H9 (cell line): ENCODE results near the gene MAPK8IP3. TPM values are rescaled to one million over a fixed set of nuclear protein-coding genes. Genes with fewer than 3 reads are reported as not detected.

Experiments
- DNase-seq: peaks from one replicate; pipeline ENCODE4 v3.0.0-alpha.2; 2017
- H2AFZ ChIP-seq: one replicate; pipeline ENCODE4 v1.6.1; 2013; ENCODE audit warnings: mild to moderate bottlenecking, low read length, control low read depth, moderate library complexity
- H2AK5ac ChIP-seq: 2 replicates; pipeline ENCODE4 v1.6.1; 2013; ENCODE audit warnings: low read length, control low read depth, mixed read lengths; ENCODE audit not compliant: insufficient read length
- H2BK120ac ChIP-seq: one replicate; pipeline ENCODE4 v1.6.1; 2013; ENCODE audit warnings: low read depth, mild to moderate bottlenecking, low read length, control low read depth, inconsistent platforms; ENCODE audit not compliant: poor library complexity, severe bottlenecking
- H2BK12ac ChIP-seq: 2 replicates; pipeline ENCODE4 v1.6.1; 2013; ENCODE audit warnings: low read length, control low read depth, mixed read lengths, low read depth; ENCODE audit not compliant: insufficient read length
- H2BK15ac ChIP-seq: 2 replicates; pipeline ENCODE4 v1.6.1; 2013; ENCODE audit warnings: low read depth, low read length, control low read depth
- H2BK20ac ChIP-seq: one replicate; pipeline ENCODE4 v1.6.1; 2013; ENCODE audit warnings: low read depth, mild to moderate bottlenecking, low read length, control low read depth, inconsistent platforms; ENCODE audit not compliant: poor library complexity, severe bottlenecking
- H2BK5ac ChIP-seq: 2 replicates; pipeline ENCODE4 v1.6.1; 2013; ENCODE audit warnings: low read length, control low read depth, mixed read lengths; ENCODE audit not compliant: insufficient read length
- H3K14ac ChIP-seq: 2 replicates; pipeline ENCODE4 v1.6.1; 2013; ENCODE audit warnings: low read length, control low read depth; ENCODE audit not compliant: insufficient read depth
- H3K18ac ChIP-seq: 2 replicates; pipeline ENCODE4 v1.6.1; 2013; ENCODE audit warnings: low read depth, mild to moderate bottlenecking, mixed read lengths, low read length, control low read depth; ENCODE audit not compliant: insufficient read length
- H3K23ac ChIP-seq: 2 replicates; pipeline ENCODE4 v1.6.1; 2013; ENCODE audit warnings: low read length, control low read depth, mixed read lengths, low read depth; ENCODE audit not compliant: insufficient read length
- H3K23me2 ChIP-seq: 2 replicates; pipeline ENCODE4 v1.6.1; 2013; ENCODE audit warnings: low read depth, mild to moderate bottlenecking, mixed read lengths, low read length, control low read depth; ENCODE audit not compliant: insufficient read length, poor library complexity, severe bottlenecking
- H3K27ac ChIP-seq: 2 replicates; pipeline ENCODE4 v1.5.1; 2013; ENCODE audit warnings: low read length, control low read depth, mixed read lengths, low read depth; ENCODE audit not compliant: insufficient read length
- H3K27me3 ChIP-seq: 2 replicates; pipeline ENCODE4 v1.6.1; 2013; ENCODE audit warnings: low read length, control low read depth, inconsistent platforms; ENCODE audit not compliant: insufficient read depth
- H3K4ac ChIP-seq: 2 replicates; pipeline ENCODE4 v1.6.1; 2013; ENCODE audit warnings: low read depth, mild to moderate bottlenecking, control low read depth, inconsistent platforms, low read length, moderate library complexity
- H3K4me1 ChIP-seq: 2 replicates; pipeline ENCODE4 v1.6.1; 2013; ENCODE audit warnings: low read length, control low read depth, inconsistent platforms; ENCODE audit not compliant: insufficient read depth
- H3K4me2 ChIP-seq: 2 replicates; pipeline ENCODE4 v1.6.1; 2013; ENCODE audit warnings: low read length, control low read depth, mixed read lengths; ENCODE audit not compliant: insufficient read length, insufficient read depth
- H3K56ac ChIP-seq: 2 replicates; pipeline ENCODE4 v1.6.1; 2013; ENCODE audit warnings: low read depth, mild to moderate bottlenecking, mixed read lengths, low read length, control low read depth; ENCODE audit not compliant: insufficient read length
- H3K79me1 ChIP-seq: 2 replicates; pipeline ENCODE4 v1.6.1; 2013; ENCODE audit warnings: low read depth, mild to moderate bottlenecking, moderate library complexity, low read length, control low read depth, inconsistent platforms; ENCODE audit not compliant: insufficient read depth, poor library complexity, severe bottlenecking
- H3K79me2 ChIP-seq: 2 replicates; pipeline ENCODE4 v1.6.1; 2013; ENCODE audit warnings: low read length, control low read depth, inconsistent platforms; ENCODE audit not compliant: insufficient read depth
- H3K9ac ChIP-seq: 2 replicates; pipeline ENCODE4 v1.6.1; 2013; ENCODE audit warnings: low read length, control low read depth, mixed read lengths; ENCODE audit not compliant: insufficient read length; ENCODE audit errors: extremely low read depth
- H3K9me3 ChIP-seq: one replicate; pipeline ENCODE4 v1.6.1; 2013; ENCODE audit warnings: low read depth, low read length, inconsistent platforms; ENCODE audit not compliant: control insufficient read depth
- H3T11ph ChIP-seq: one replicate; pipeline ENCODE4 v1.6.1; 2013; ENCODE audit warnings: mild to moderate bottlenecking, low read length, control low read depth, inconsistent platforms
- H4K20me1 ChIP-seq: one replicate; pipeline ENCODE4 v1.6.1; 2013; ENCODE audit not compliant: control insufficient read depth, insufficient read length, insufficient read depth
- H4K5ac ChIP-seq: 2 replicates; pipeline ENCODE4 v1.6.1; 2013; ENCODE audit warnings: low read depth, mild to moderate bottlenecking, mixed read lengths, low read length, control low read depth; ENCODE audit not compliant: insufficient read length
- H4K8ac ChIP-seq: replicated peaks from 2 replicates; pipeline ENCODE4 v1.6.1; 2013; ENCODE audit warnings: low read length, control low read depth, mixed read lengths, low read depth; ENCODE audit not compliant: insufficient read length
- H4K91ac ChIP-seq: 2 replicates; pipeline ENCODE4 v1.6.1; 2013; ENCODE audit warnings: low read depth, mild to moderate bottlenecking, moderate library complexity, mixed read lengths, low read length, control low read depth; ENCODE audit not compliant: insufficient read length
- H3K27ac Mint-ChIP-seq, 3 experiments: 2 replicates in 2 of 3; 3 replicates in 1 of 3; pipeline ENCODE4 v1.8.0; 2020 to 2021; ENCODE audit warnings: mixed read lengths in 3 of 3, mild to moderate bottlenecking in 1 of 3, moderate library complexity in 1 of 3
- H3K27me3 Mint-ChIP-seq: 2 replicates; pipeline ENCODE4 v1.8.0; 2021; ENCODE audit warnings: low read depth, mild to moderate bottlenecking, moderate library complexity, mixed read lengths
- H3K36me3 Mint-ChIP-seq, 3 experiments: 2 replicates in 2 of 3; 3 replicates in 1 of 3; pipeline ENCODE4 v1.8.0; 2020 to 2021; ENCODE audit warnings: low read depth in 3 of 3, mixed read lengths in 3 of 3; ENCODE audit not compliant: insufficient read depth in 1 of 3
- H3K4me1 Mint-ChIP-seq, 2 experiments: 2 replicates each; pipeline ENCODE4 v1.8.0; 2020; ENCODE audit warnings: mixed read lengths in 2 of 2
- H3K4me3 Mint-ChIP-seq, 2 experiments: 2 replicates in 1 of 2; 3 replicates in 1 of 2; pipeline ENCODE4 v1.8.0; 2020 to 2021; ENCODE audit warnings: mild to moderate bottlenecking in 2 of 2, mixed read lengths in 2 of 2, moderate library complexity in 1 of 2
- H3K9me3 Mint-ChIP-seq, 2 experiments: 2 replicates in 1 of 2; 3 replicates in 1 of 2; pipeline ENCODE4 v1.8.0; 2020; ENCODE audit warnings: mild to moderate bottlenecking in 2 of 2, mixed read lengths in 2 of 2, moderate library complexity in 1 of 2
- WGBS: extraction: QIAGEN DNeasy Blood & Tissue Kit; methylation state at CpG from one replicate; pipeline ENCODE4 v1.1.7; 2013; ENCODE audit warnings: missing lambda C conversion rate, low lambda C conversion rate, mixed read lengths; ENCODE audit not compliant: insufficient read length; ENCODE audit errors: extremely low coverage; 5-methylcytosine and 5-hydroxymethylcytosine counted together
- total RNA-seq: library from RNA; stranded (reverse); gene quantifications from 2 replicates; pipeline ENCODE4 v1.2.1, GENCODE V29; 2021
- TF ChIP-seq, protein P1 (sequence below): fragments of 200-600 bp; sonication (generic); conservative IDR thresholded peaks from 3 replicates; pipeline ENCODE4 v1.8.0; 2021; ENCODE audit warnings: antibody characterized with exemption, mild to moderate bottlenecking

The MAPK8IP3 gene
- total RNA-seq, 1 experiment from 2014 or later = 51.3 TPM

DNA sequence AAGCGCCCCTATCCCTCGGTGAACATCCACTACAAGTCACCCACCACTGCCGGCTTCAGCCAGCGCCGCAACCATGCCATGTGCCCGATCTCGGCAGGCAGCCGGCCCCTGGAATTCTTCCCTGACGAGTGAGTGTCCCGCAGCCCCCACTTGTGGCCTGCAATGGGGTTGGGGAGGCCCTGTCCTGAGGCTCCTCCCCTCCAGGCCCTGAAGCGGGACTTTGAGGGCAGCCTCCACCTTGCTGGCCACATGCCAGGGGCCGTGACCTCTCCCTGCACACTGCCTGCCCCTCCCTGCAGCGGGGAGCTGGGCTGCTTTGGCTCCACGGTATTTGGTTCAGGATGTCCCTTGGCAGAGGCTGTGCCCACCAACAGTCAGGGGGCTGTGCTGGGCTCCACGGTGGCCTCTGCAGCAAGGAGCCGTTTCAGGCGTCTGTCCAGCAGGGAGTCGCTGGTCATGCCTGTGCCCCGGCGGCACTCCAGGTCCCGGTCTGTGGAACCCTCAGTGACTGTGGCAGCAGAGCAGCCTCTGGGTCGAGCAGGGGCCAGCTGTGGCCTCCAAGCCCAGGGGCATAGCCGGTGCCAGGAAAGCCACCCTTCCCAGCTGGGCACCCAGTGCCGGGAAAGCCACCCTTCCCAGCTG lies 57.0 kb downstream of the MAPK8IP3 start:
- Histone ChIP-seq H2BK5ac (no peak overlapping the region), H3K27me3 (no peaks in the 10 kb centered on the region), H2BK20ac (no peak overlapping the region), H3K56ac (no peak overlapping the region), H3K23ac (no peak overlapping the region), H4K20me1 (no peaks in the 10 kb centered on the region), H4K5ac (no peak overlapping the region), H2BK15ac (no peak overlapping the region), H2BK12ac (no peak overlapping the region), H3K4me2 (no peak overlapping the region), H3K18ac (no peak overlapping the region), H3K23me2 (peaks cover 3% of the 10 kb centered on the region), H4K91ac (no peak overlapping the region), H2AFZ (no peak overlapping the region), H3K4ac (no peak overlapping the region), H4K8ac (no peak overlapping the region), H3K9me3 (no peaks in the 10 kb centered on the region), H3K14ac (no peak overlapping the region), H3T11ph (no peak overlapping the region), H2BK120ac (no peak overlapping the region), H3K79me1 (no peaks in the 10 kb centered on the region), H3K9ac (no peak overlapping the region), H2AK5ac (no peak overlapping the region), H3K27ac (no peak overlapping the region), H3K4me1 (no peaks in the 10 kb centered on the region), H3K79me2 (no peaks in the 10 kb centered on the region)
- WGBS = no CpG with 5 or more reads among the region's 24 CpGs
- Mint-ChIP-seq H3K27ac (no peak overlapping the region), H3K4me3 (no peak overlapping the region), H3K36me3 (peaks cover 7 to 34% (median 22%) of the 10 kb centered on the region in 3 experiments; a peak in 6 of 7 replicates), H3K27me3 (no peaks in the 10 kb centered on the region), H3K9me3 (no peaks in the 10 kb centered on the region), H3K4me1 (no peaks in the 10 kb centered on the region)
- TF ChIP-seq, protein P1, sequence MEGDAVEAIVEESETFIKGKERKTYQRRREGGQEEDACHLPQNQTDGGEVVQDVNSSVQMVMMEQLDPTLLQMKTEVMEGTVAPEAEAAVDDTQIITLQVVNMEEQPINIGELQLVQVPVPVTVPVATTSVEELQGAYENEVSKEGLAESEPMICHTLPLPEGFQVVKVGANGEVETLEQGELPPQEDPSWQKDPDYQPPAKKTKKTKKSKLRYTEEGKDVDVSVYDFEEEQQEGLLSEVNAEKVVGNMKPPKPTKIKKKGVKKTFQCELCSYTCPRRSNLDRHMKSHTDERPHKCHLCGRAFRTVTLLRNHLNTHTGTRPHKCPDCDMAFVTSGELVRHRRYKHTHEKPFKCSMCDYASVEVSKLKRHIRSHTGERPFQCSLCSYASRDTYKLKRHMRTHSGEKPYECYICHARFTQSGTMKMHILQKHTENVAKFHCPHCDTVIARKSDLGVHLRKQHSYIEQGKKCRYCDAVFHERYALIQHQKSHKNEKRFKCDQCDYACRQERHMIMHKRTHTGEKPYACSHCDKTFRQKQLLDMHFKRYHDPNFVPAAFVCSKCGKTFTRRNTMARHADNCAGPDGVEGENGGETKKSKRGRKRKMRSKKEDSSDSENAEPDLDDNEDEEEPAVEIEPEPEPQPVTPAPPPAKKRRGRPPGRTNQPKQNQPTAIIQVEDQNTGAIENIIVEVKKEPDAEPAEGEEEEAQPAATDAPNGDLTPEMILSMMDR = no peak
- peak; percentile 45 for DNase-seq
